Uterus (tissue), 4 donors: ENCODE results near the gene ARX. TPM values are rescaled to one million over a fixed set of nuclear protein-coding genes. Genes with fewer than 3 reads are reported as not detected.

ENCODE experiments used
- DNase-seq, 2 donors: peaks; one replicate each; pipeline ENCODE4 v3.0.0-alpha.2; 2019 to 2020
- H3K27ac ChIP-seq, 2 donors: fragments of 200-600 bp; sonication (generic); 1 replicate in 1 of 2; 2 replicates in 1 of 2; pipeline ENCODE4 v1.5.1; 2016 to 2018
- H3K27me3 ChIP-seq, 2 donors: fragments of 200-600 bp; sonication (generic); one replicate each; pipeline ENCODE4 v1.5.1; 2018 to 2019; ENCODE audit warnings: control low read depth in 1 of 2
- H3K36me3 ChIP-seq, 2 donors: fragments of 200-600 bp; sonication (generic); one replicate each; pipeline ENCODE4 v1.5.1; 2019; ENCODE audit warnings: control low read depth in 1 of 2
- H3K4me1 ChIP-seq, 2 donors: fragments of 200-600 bp; sonication (generic); one replicate each; pipeline ENCODE4 v1.5.1; 2018 to 2019; ENCODE audit warnings: control low read depth in 1 of 2
- H3K4me3 ChIP-seq, 2 donors: fragments of 200-600 bp; sonication (generic); 1 replicate in 1 of 2; 2 replicates in 1 of 2; pipeline ENCODE4 v1.5.1; 2018 to 2019; ENCODE audit warnings: mild to moderate bottlenecking in 1 of 2
- H3K9me3 ChIP-seq, 2 donors: fragments of 200-600 bp; sonication (generic); one replicate each; pipeline ENCODE4 v1.5.1; 2019; ENCODE audit warnings: control low read depth in 1 of 2
- CTCF ChIP-seq, 4 experiments: fragments of 200-600 bp in 2 of 4; fragments of 450-650 bp in 2 of 4; sonication (generic) in 2 of 4; IDR thresholded peaks; one replicate each; pipeline ENCODE4 v1.5.1; 2016 to 2019; ENCODE audit warnings: antibody characterized with exemption in 4 of 4, mild to moderate bottlenecking in 2 of 4, moderate library complexity in 1 of 4
- POLR2A ChIP-seq, 2 donors: fragments of 450-650 bp; IDR thresholded peaks; one replicate each; pipeline ENCODE4 v1.6.1; 2016; ENCODE audit warnings: antibody characterized with exemption in 2 of 2, mild to moderate bottlenecking in 1 of 2, moderate library complexity in 1 of 2
- intact Hi-C: fragments of 100-400 bp; cut with DNase I; formaldehyde crosslinking; loops from one replicate; pipeline ENCODE4 v1.15.1; 2023; ENCODE audit warnings: low total_unique reads
- total RNA-seq, 4 donors: library from RNA; depleted of rRNA in 3 of 4; stranded (reverse); fragments of >200 nt in 3 of 4; gene quantifications; one replicate each; pipeline versions ENCODE4 v1.1.0 to v1.2.4, GENCODE V29; 2014 to 2023
- donor health status: DM: yes; HTN: yes; CAD: no.

Gene ARX
- total RNA-seq, 4 donors from 2014 or later: 0.49 TPM; not detected in 3

- no peak overlapping the region for H3K27ac ChIP-seq
- H3K4me1 ChIP-seq: no peaks in the 10 kb centered on the region
- no peaks in the 10 kb centered on the region for H3K9me3 ChIP-seq
- intact Hi-C loops: no loop called here
- no peak for TF ChIP-seq POLR2A (IDR thresholded peaks at IDR 0.05)
- TF ChIP-seq CTCF (IDR thresholded peaks at IDR 0.05): no peak
- DNase-seq: no peak
- peaks cover 3 to 70% of the 10 kb centered on the region in 2 donors for H3K27me3 ChIP-seq
- no peaks in the 10 kb centered on the region for H3K36me3 ChIP-seq
- H3K4me3 ChIP-seq: peak overlapping the region in 1 of 2 donors; percentile 33
Observed at GRCh38 chrX:25012793-25013631, 2.8 kb downstream of the ARX start.

- TF ChIP-seq POLR2A (IDR thresholded peaks at IDR 0.05): no peak
- TF ChIP-seq CTCF (IDR thresholded peaks at IDR 0.05): no peak
Observed at GRCh38 chrX:25012433-25012735, 3.4 kb downstream of the ARX start.

GRCh38 chrX:25011589-25012432, 4.0 kb downstream of the ARX start:
- DNase-seq: no peak
- Histone ChIP-seq H3K27ac (no peak overlapping the region), H3K4me3 (peak overlapping the region in 1 of 2 donors; percentile 33), H3K27me3 (peaks cover 3 to 65% of the 10 kb centered on the region in 2 donors), H3K4me1 (no peaks in the 10 kb centered on the region), H3K9me3 (no peaks in the 10 kb centered on the region), H3K36me3 (no peaks in the 10 kb centered on the region)
- intact Hi-C loops: no loop called here
- no peak for TF ChIP-seq POLR2A (IDR thresholded peaks at IDR 0.05)

More at GRCh38 chrX:25012433-25012735, 3.4 kb downstream of the ARX start:
- DNase-seq: no peak
- no peaks in the 10 kb centered on the region for H3K36me3 ChIP-seq
- H3K9me3 ChIP-seq: no peaks in the 10 kb centered on the region
- H3K4me1 ChIP-seq: no peaks in the 10 kb centered on the region
- intact Hi-C loops: no loop called here
- peaks cover 3 to 70% of the 10 kb centered on the region in 2 donors for H3K27me3 ChIP-seq
- H3K4me3 ChIP-seq: peak overlapping the region in 1 of 2 donors; percentile 33
- H3K27ac ChIP-seq: no peak overlapping the region

GRCh38 chrX:25010784-25011588, 4.8 kb downstream of the ARX start:
- H3K27ac ChIP-seq: no peak overlapping the region
- intact Hi-C loops: no loop called here
- H3K9me3 ChIP-seq: no peaks in the 10 kb centered on the region
- peak overlapping the region in 1 of 2 donors; percentile 33 for H3K4me3 ChIP-seq
- peaks cover 3 to 60% of the 10 kb centered on the region in 2 donors for H3K27me3 ChIP-seq
- no peaks in the 10 kb centered on the region for H3K4me1 ChIP-seq
- no peaks in the 10 kb centered on the region for H3K36me3 ChIP-seq
- DNase-seq: no peak
- TF ChIP-seq POLR2A (IDR thresholded peaks at IDR 0.05) (no peak), CTCF (IDR thresholded peaks at IDR 0.05) (no peak)

GRCh38 chrX:25009407-25009806, 6.4 kb downstream of the ARX start:
- Histone ChIP-seq H3K27me3 (peaks cover 0 to 51% of the 10 kb centered on the region in 2 donors), H3K4me3 (peak overlapping the region in 1 of 2 donors; percentile 9), H3K4me1 (no peaks in the 10 kb centered on the region), H3K9me3 (no peaks in the 10 kb centered on the region), H3K36me3 (no peaks in the 10 kb centered on the region), H3K27ac (no peak overlapping the region)
- intact Hi-C loops: no loop called here
- no peak for TF ChIP-seq CTCF (IDR thresholded peaks at IDR 0.05)
- TF ChIP-seq POLR2A (IDR thresholded peaks at IDR 0.05): no peak
- no peak for DNase-seq
